ENCODE measurements around the gene ZNF786.

ZNF786 gene

DNA sequence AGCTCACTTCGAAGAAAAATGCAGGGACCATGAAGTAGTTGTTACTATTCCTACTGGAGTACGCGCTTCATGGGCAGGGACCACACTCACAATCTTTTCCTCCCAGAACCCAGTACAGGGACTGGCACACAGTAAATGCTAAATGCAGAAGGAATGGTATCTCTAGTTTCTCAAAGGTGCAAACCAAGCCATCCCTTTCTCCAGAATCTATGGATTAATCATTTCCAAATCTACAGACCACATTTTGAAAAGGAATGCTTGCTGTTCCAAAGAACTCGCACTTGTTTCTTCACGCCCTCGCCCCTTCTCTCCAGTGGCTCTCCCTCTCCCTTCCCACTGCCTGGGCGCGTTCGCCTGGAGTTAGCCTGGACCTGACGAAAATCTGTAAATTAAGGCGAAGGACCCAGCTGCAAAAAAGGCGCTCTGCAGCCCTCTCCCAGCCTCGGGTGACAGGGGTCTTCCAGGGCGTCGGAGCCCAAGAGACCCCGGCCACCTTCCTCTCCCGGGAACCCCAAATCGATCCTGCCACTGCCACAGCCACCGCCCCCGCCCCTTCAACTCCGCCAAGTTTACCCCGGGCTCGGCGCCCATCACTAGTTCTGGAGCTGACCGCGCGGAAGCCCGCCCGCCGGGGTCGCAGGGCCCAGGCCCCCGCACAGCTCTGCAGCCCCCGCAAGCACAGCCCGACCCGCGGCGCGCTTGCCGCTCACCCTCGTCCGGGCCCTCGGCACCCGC, 62.7 kb downstream of the ZNF786 start:
- DNase-seq = no peak

DNA sequence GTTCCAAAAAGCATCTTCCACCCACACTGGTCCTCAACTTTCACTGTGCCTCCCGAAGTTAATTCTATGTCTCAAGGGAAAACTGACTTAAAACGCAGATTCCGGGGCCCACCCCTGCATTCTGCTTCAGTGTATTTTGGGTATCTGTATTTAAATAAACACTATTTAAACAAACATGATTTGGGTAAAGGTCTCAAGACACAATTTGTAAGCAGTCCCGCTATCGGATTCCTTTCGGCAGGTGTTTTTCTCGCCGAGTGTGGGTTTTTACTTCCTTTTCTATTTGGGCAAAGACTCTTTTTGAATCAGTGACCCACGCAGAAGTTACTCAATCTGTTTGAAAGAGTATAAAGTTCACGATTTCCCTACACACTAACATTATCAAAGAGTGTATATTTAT, 63.5 kb downstream of the ZNF786 start:
- DNase-seq = no peak

DNA sequence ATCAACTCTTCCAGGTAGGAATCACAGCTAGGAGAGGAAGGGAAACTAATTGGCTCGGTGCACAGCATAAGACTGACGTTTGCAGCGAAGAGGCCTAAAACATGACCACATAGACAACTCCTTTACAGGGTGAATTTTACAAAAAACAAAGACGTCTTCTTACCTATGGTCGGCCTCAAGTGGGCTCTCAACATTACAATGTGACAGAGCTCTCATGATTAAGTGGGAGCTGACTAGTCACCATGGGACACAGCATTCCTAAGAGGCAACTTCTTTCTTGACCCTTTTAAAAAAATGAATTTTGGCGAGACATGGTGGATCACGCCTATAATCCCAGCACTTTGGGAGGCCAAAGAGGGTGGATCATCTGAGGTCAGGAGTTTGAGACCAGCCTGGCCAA, 66.9 kb downstream of the ZNF786 start:
- DNase-seq = no peak

DNA sequence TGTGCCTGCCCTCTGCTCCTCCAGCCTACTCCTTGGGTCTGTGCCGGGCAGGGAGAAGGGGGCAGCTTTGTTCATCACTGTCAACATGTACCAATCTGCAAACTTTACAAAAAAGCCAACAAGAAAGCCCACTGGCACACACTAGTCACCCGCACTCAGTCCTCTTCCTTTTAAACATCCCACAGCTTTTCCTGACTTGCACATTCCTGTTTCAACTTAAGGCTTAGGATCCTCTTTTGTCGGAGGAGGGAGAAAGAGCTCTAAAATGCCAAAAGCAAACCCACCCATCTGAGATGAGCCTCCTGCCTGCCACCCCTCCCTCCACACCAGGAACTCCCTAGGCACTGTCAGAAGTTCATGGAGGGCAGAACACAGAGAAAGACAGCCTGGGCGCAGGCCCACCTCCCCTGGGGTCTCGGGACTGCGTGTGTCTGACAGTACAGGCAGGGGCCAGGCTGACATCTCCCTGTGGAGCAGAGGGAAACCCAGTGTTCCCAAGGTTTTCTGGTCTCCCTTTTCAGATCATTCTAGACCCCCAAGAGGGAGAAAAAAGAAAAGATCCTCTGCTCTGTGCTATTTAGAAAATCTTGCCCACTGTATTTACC, 67.7 kb downstream of the ZNF786 start:
- no peak for DNase-seq

DNA sequence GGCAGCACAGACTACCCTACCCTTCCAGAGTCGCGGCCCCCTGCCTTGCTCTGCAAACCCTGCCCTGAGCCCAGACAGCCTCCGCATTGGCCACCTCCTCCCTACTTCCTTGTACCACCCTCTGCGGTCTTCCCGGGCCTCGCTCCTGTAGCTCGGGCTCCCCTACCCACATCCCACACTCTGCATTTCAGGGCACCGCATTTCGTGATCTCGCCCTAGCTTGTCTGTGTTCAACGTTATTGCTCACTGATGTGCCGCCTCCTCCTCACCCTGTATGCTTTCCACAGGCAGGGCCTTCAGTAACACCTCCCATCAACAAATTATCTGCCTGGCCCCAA, 68.8 kb downstream of the ZNF786 start:
- no peak for DNase-seq

DNA sequence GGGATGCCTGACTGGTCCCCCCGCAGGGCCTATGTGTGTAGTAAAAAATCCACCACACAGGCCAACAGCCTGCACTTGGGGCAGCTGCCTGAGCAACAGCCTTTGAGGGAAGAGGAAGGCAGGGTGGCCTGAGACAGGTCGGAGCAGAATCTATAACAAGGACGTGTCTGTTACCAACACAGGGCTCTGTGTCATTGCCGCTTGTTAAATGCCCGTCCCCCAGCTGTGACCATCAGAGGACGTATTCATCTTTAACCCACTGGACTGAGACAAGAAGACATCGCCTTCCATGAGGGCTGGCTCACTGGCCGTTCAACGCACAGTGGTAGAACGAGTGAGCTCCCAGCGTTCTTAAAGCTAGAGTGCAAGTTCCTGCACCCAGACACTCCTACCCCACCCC, 70.0 kb downstream of the ZNF786 start:
- no peak for DNase-seq

Measured in central memory CD4-positive, alpha-beta T cell (primary cell).